Heart left ventricle (tissue), 16 donors: Measurements from ENCODE around the gene ZNF511. TPM values are rescaled to one million over a fixed set of nuclear protein-coding genes. Genes with fewer than 3 reads are reported as not detected.

ENCODE experiments used
- ATAC-seq, 4 donors: fragments of 200-7000 bp; cut with Tn5 transposase; one replicate each; pipeline ENCODE4 v1.9.1; 2020 to 2022; ENCODE audit warnings: moderate library complexity in 4 of 4, mild to moderate bottlenecking in 3 of 4, moderate number of reproducible peaks in 1 of 4
- DNase-seq, 5 donors: peaks; one replicate each; pipeline ENCODE4 v3.0.0-alpha.2; 2020
- H3K27ac ChIP-seq, 12 donors: fragments of 200-600 bp; sonication (generic) in 4 of 12; one replicate each; pipeline versions ENCODE4 v1.5.0 to v1.8.0; 2016 to 2022; ENCODE audit warnings: mild to moderate bottlenecking in 2 of 12
- H3K27me3 ChIP-seq, 9 donors: fragments of 200-600 bp; sonication (generic) in 2 of 9; one replicate each; pipeline versions ENCODE4 v1.5.1 to v1.8.0; 2016 to 2022; ENCODE audit warnings: mild to moderate bottlenecking in 3 of 9
- H3K36me3 ChIP-seq, 9 donors: fragments of 200-600 bp; sonication (generic) in 2 of 9; one replicate each; pipeline versions ENCODE4 v1.5.0 to v1.8.0; 2018 to 2022; ENCODE audit warnings: mild to moderate bottlenecking in 2 of 9
- H3K4me1 ChIP-seq, 12 donors: fragments of 200-600 bp; sonication (generic) in 4 of 12; one replicate each; pipeline versions ENCODE4 v1.5.0 to v1.8.0; 2016 to 2022; ENCODE audit warnings: mild to moderate bottlenecking in 3 of 12
- H3K4me3 ChIP-seq, 12 donors: fragments of 200-600 bp; sonication (generic) in 4 of 12; one replicate each; pipeline versions ENCODE4 v1.5.0 to v1.8.0; 2017 to 2022; ENCODE audit warnings: mild to moderate bottlenecking in 9 of 12, moderate library complexity in 4 of 12
- H3K9me3 ChIP-seq, 12 donors: fragments of 200-600 bp; sonication (generic) in 4 of 12; one replicate each; pipeline versions ENCODE4 v1.5.0 to v1.8.0; 2016 to 2022; ENCODE audit warnings: mild to moderate bottlenecking in 1 of 12
- CTCF ChIP-seq, 12 donors: fragments of 200-600 bp; sonication (generic) in 4 of 12; IDR thresholded peaks; one replicate each; pipeline versions ENCODE4 v1.5.0 to v1.8.0; 2018 to 2022; ENCODE audit warnings: antibody characterized with exemption in 12 of 12, mild to moderate bottlenecking in 5 of 12
- POLR2A ChIP-seq, 2 donors: fragments of 450-650 bp; IDR thresholded peaks; one replicate each; pipeline ENCODE4 v1.6.1; 2017; ENCODE audit warnings: antibody characterized with exemption in 2 of 2, mild to moderate bottlenecking in 2 of 2, moderate library complexity in 2 of 2
- WGBS, 4 donors: extraction: QIAGEN DNeasy Blood & Tissue Kit in 2 of 4; methylation state at CpG; one replicate each; pipeline versions ENCODE4 v1.1.5 to v1.1.7; 2013 to 2018; 5-methylcytosine and 5-hydroxymethylcytosine counted together
- intact Hi-C, 10 donors: fragments of 100-400 bp; cut with DNase I; formaldehyde crosslinking; loops; one replicate each; pipeline versions ENCODE4 v1.11.1 to v1.14.2; 2022
- polyA plus RNA-seq, 2 donors: library from polyadenylated mRNA; stranded (reverse); fragments of 200-250 nt; gene quantifications; one replicate each; pipeline ENCODE4 v1.2.3, GENCODE V29; 2013
- total RNA-seq, 9 donors: library from RNA; depleted of rRNA in 2 of 9; stranded (reverse); fragments of >200 nt in 2 of 9; fragmentation: NEBNext Ultra II Directional in 3 of 9; extraction: Animal tissue kit (Norgen Biotek cat#: 25700) in 3 of 9; gene quantifications; one replicate each; pipeline versions ENCODE4 v1.1.0 to v1.2.4, GENCODE V29; 2016 to 2023
- donor health status: ischemic (EF 13 %, LVEDD 7.1; RV severe dilation, severe dysfunction).
- donor health status: healthy with polysubstance abuse.
- donor health status: DM: no; HTN: yes; CAD: no.
- donor health status: DM: no; HTN: no; CAD: no.
- donor health status: ischemic (EF 25% LVEDD 6.9; RV normal size, moderate dysfunction).
- donor health status: ischemic (EF 25% LVEDD 5.7; RV mildly dilated, moderate dysfunction).
- donor health status: healthy.
- donor health status: DM: yes; HTN: yes; CAD: no.
- donor health status: ischemic (EF 35%, LVEDD 5.7; RV mildly dilated, moderate dysfunction).
- donor health status: nonischemic (EF 11% LVEDD 7.7; RV severe dilation, severe dysfunction).
- donor health status: DM: yes; HTN: yes; CAD: no.
- donor health status: PGD.
- donor health status: ischemic (EF 29% LVEDD 5.4; RV normal size, mild dysfunction).
- donor health status: nonischemic (EF 23%, LVEDD 6.1; RV moderate dilation, normal function).

ZNF511 gene
- total and polyA plus RNA-seq, 11 donors: 34.5 to 80.4 (median 41.8) TPM

- peak in 1 of 4 donors; percentile 2 for ATAC-seq
- no peaks in the 10 kb centered on the region for H3K36me3 ChIP-seq
These were observed 16.1 kb downstream of the ZNF511 start for GRCh38 chr10:133324857-133325260.

DNA sequence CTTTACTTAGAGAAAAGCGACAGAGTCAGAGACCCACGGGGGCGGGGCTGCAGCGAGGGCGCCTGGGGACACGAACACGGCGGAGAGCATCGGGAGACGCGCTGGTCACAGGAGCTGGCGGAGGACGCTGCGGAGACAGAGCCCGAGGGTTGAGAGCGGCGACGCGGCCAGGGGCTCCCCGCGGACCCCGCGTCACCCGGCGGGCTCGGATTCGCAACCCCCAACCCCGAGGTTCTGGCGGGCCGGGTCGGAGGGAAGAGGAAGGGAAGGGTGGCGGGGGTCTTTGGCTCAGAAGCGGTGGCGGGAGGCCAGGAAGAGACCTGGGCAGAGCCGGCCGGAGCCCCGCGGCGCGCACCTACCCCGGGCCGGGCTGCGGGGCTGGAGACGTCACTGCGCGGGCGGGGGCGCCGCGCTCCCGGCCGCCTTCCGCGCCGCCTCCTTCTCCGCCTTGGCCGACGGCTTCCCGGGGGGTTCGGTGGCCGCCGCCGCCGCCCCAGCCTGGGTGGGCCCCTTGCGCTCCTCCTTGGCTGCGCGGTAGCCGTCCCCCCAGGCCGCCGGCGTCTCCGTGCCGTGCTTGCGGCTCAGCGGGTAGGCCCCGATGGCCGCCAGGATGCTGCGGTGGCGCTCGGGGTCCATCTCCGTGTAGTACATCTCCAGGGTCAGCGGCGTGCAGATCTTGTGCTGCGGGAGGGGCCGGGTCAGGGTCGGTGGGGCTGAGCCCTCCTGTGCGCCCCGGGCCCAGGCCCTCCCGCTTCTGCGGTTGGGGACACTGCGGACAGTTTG, 16.9 kb downstream of the ZNF511 start:
- ATAC-seq (peak in 1 of 4 donors; percentile 21), DNase-seq (peak in 1 of 5 donors; percentile 26)
- Histone ChIP-seq H3K9me3 (peaks cover 0 to 4% (median 0%) of the 10 kb centered on the region in 12 donors), H3K27ac (no peak overlapping the region), H3K36me3 (no peaks in the 10 kb centered on the region), H3K4me1 (peaks cover 0 to 29% (median 14%) of the 10 kb centered on the region in 12 donors), H3K4me3 (peak overlapping the region; percentile 9 to 52 (median 41)), H3K27me3 (peaks cover 42 to 55% (median 50%) of the 10 kb centered on the region in 9 donors)
- TF ChIP-seq CTCF (IDR thresholded peaks at IDR 0.05) (no peak), POLR2A (IDR thresholded peaks at IDR 0.05) (no peak)
- intact Hi-C loops: loop anchor here in 8 of 10 donors (5.0 to 10.0 kb wide), 4 partner anchors 192 to 282 kb away; partner anchors contain the start of gene CYP2E1 (in 1 of the 8)
- WGBS, 4 donors: 1 to 2% (median 2%) methylated on average over 25 to 91 of the region's 91 CpGs

More at GRCh38 chr10:133324857-133325260, 16.1 kb downstream of the ZNF511 start:
- H3K27me3 ChIP-seq: peaks cover 42 to 54% (median 50%) of the 10 kb centered on the region in 9 donors
- intact Hi-C loops: loop anchor here in 8 of 10 donors (5.0 to 10.0 kb wide), 4 partner anchors 192 to 282 kb away; partner anchors contain the start of gene CYP2E1 (in 1 of the 8)
- peaks cover 0 to 26% (median 13%) of the 10 kb centered on the region in 12 donors for H3K4me1 ChIP-seq
- DNase-seq: peak in 1 of 5 donors; percentile 18
- H3K27ac ChIP-seq: no peak overlapping the region
- 21 to 28% (median 25%) methylated on average over 8 to 20 of the region's 20 CpGs for WGBS, 4 donors
- TF ChIP-seq CTCF (IDR thresholded peaks at IDR 0.05): no peak
- TF ChIP-seq POLR2A (IDR thresholded peaks at IDR 0.05): no peak
- H3K9me3 ChIP-seq: peaks cover 0 to 4% (median 0%) of the 10 kb centered on the region in 12 donors
- H3K4me3 ChIP-seq: peak overlapping the region in 7 of 12 donors; percentile 31 to 52 (median 41)

DNA sequence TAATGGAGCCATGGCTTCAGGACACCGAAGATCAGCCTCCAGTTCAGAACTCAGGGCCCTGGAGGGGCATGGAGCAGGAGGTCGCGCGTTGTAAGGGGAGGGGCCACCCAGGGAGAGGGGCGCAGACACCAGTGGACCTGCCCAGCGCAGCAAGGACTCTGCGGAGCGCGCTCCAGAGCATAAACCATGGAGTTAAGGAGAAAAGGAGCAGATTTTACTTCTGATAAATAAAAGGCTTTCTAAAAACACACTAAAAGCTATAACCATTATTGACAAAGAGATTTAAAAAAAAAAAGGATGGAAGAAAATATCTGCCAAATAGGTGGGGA, 17.5 kb downstream of the ZNF511 start:
- Histone ChIP-seq H3K9me3 (peaks cover 0 to 3% (median 0%) of the 10 kb centered on the region in 12 donors), H3K36me3 (no peaks in the 10 kb centered on the region), H3K27me3 (peaks cover 42 to 61% (median 50%) of the 10 kb centered on the region in 9 donors), H3K27ac (no peak overlapping the region), H3K4me1 (peaks cover 0 to 29% (median 14%) of the 10 kb centered on the region in 12 donors), H3K4me3 (peak overlapping the region in 10 of 12 donors; percentile 30 to 52 (median 42))
- intact Hi-C loops: loop anchor here in 8 of 10 donors (5.0 to 10.0 kb wide), 4 partner anchors 191 to 281 kb away; partner anchors contain the start of gene CYP2E1 (in 1 of the 8)
- DNase-seq (peak in 1 of 5 donors; percentile 4), ATAC-seq (no peak)
- WGBS, 4 donors: 23 to 38% (median 31%) methylated on average over 9 of the region's 9 CpGs
- no peak for TF ChIP-seq CTCF (IDR thresholded peaks at IDR 0.05)
- TF ChIP-seq POLR2A (IDR thresholded peaks at IDR 0.05): no peak
